Fibroblast of lung (primary cell): ENCODE measurements around the gene IFITM5. TPM values are rescaled to one million over a fixed set of nuclear protein-coding genes. Genes with fewer than 3 reads are reported as not detected.
"Not testable (repeated sequence)": the region's sequence is repeated elsewhere in the genome, so short reads cannot be mapped to it uniquely, and the experiment has no call there.

Experiments used
- DNase-seq, 2 donors: peaks; one replicate each; pipeline versions ENCODE4 v3.0.0 to v3.0.0-alpha.2; 2010; ENCODE audit warnings: low read depth in 2 of 2
- H2AFZ ChIP-seq: 2 replicates; pipeline ENCODE4 v1.5.1; 2012; ENCODE audit warnings: low read length, control low read depth, inconsistent platforms
- H3K27ac ChIP-seq: 2 replicates; pipeline ENCODE4 v1.5.1; 2011; ENCODE audit warnings: low read length, control low read depth; ENCODE audit not compliant: insufficient read depth
- H3K27me3 ChIP-seq: 2 replicates; pipeline ENCODE4 v1.5.1; 2011; ENCODE audit warnings: mild to moderate bottlenecking, low read length; ENCODE audit not compliant: control insufficient read depth, insufficient read depth
- H3K36me3 ChIP-seq: 2 replicates; pipeline ENCODE4 v1.5.1; 2011; ENCODE audit warnings: low read length; ENCODE audit not compliant: control insufficient read depth, insufficient read depth
- H3K4me1 ChIP-seq: 2 replicates; pipeline ENCODE4 v1.5.1; 2011; ENCODE audit warnings: low read length; ENCODE audit not compliant: control insufficient read depth, insufficient read depth; ENCODE audit errors: extremely low read depth
- H3K4me2 ChIP-seq: 2 replicates; pipeline ENCODE4 v1.5.1; 2011; ENCODE audit warnings: low read length, control low read depth; ENCODE audit not compliant: insufficient read depth; ENCODE audit errors: extremely low read depth
- H3K4me3 ChIP-seq, 4 experiments: fragments of 200-600 bp in 1 of 4; sonication (generic) in 1 of 4; replicated peaks in 1 of 4; 2 replicates each; pipeline ENCODE4 v1.5.1; 2011 to 2016; ENCODE audit warnings: low read length in 4 of 4, low read depth in 3 of 4, mild to moderate bottlenecking in 3 of 4, control low read depth in 2 of 4, inconsistent platforms in 1 of 4, mixed read lengths in 1 of 4; ENCODE audit not compliant: insufficient read depth in 1 of 4; ENCODE audit errors: control extremely low read depth in 1 of 4
- H3K79me2 ChIP-seq: 2 replicates; pipeline ENCODE4 v1.5.1; 2012; ENCODE audit warnings: mild to moderate bottlenecking, low read length, inconsistent platforms; ENCODE audit not compliant: control insufficient read depth, insufficient read depth
- H3K9ac ChIP-seq: 2 replicates; pipeline ENCODE4 v1.5.1; 2011; ENCODE audit warnings: mild to moderate bottlenecking, low read length, control low read depth; ENCODE audit not compliant: insufficient read depth
- H3K9me3 ChIP-seq: 2 replicates; pipeline ENCODE4 v1.5.1; 2012; ENCODE audit warnings: low read depth, low read length; ENCODE audit not compliant: control insufficient read depth, insufficient read depth
- H4K20me1 ChIP-seq: 2 replicates; pipeline ENCODE4 v1.5.1; 2011; ENCODE audit warnings: low read length; ENCODE audit not compliant: control insufficient read depth, insufficient read depth; ENCODE audit errors: extremely low read depth
- CTCF ChIP-seq, 2 donors: IDR thresholded peaks in 1 of 2; conservative IDR thresholded peaks in 1 of 2; 1 replicate in 1 of 2; 2 replicates in 1 of 2; pipeline ENCODE4 v1.5.1; 2011 to 2012; ENCODE audit warnings: low read length in 2 of 2, control low read depth in 1 of 2, inconsistent platforms in 1 of 2, low read depth in 1 of 2, mild to moderate bottlenecking in 1 of 2
- EZH2 ChIP-seq: IDR thresholded peaks from 2 replicates; pipeline ENCODE4 v1.5.1; 2012; ENCODE audit warnings: low read length, control low read depth, mild to moderate bottlenecking; ENCODE audit errors: missing control alignments
- polyA plus RNA-seq, 2 donors: library from polyadenylated mRNA; depleted of rRNA in 1 of 2; stranded (reverse) in 1 of 2; unstranded in 1 of 2; fragments of >200 nt; gene quantifications; 2 replicates each; pipeline ENCODE4 v1.2.1, GENCODE V29; 2011 to 2012; ENCODE audit warnings: missing spikeins in 1 of 2
- total RNA-seq: library from RNA; depleted of rRNA; stranded (reverse); fragments of >200 nt; gene quantifications from 2 replicates; pipeline ENCODE4 v1.2.1, GENCODE V29; 2014

IFITM5 gene
- total and polyA plus RNA-seq, 2 donors (not counting 1 experiment from before 2014, with no cell fraction given) = 0.50 TPM; not detected in 1

- Histone ChIP-seq H3K27ac (no peak overlapping the region), H3K4me2 (no peak overlapping the region), H4K20me1 (no peaks in the 10 kb centered on the region), H3K4me1 (peaks cover 14% of the 10 kb centered on the region), H3K9ac (no peak overlapping the region), H3K79me2 (no peaks in the 10 kb centered on the region), H3K9me3 (no peaks in the 10 kb centered on the region), H2AFZ (no peak overlapping the region), H3K4me3 (no peak overlapping the region), H3K36me3 (no peaks in the 10 kb centered on the region), H3K27me3 (no peaks in the 10 kb centered on the region)
- DNase-seq = no peak
- TF ChIP-seq CTCF (conservative IDR thresholded peaks at IDR 0.05 in 1 of 2, IDR thresholded peaks at IDR 0.05 in 1 of 2; ENCODE audit: low read depth in 1 of 2, low read length in 2 of 2) = no peak
- no peak for TF ChIP-seq EZH2
Measured at GRCh38 chr11:325796-326591, 26.7 kb upstream of the IFITM5 start.

- Histone ChIP-seq H3K27ac (peak overlapping the region; percentile 10), H3K4me2 (peak overlapping the region; percentile 15), H2AFZ (peak overlapping the region; percentile 73), H3K4me1 (peaks cover 14% of the 10 kb centered on the region)
- not testable (repeated sequence) for H3K4me3 ChIP-seq, H3K27me3 ChIP-seq, H3K36me3 ChIP-seq, DNase-seq, H3K9ac ChIP-seq, H3K9me3 ChIP-seq, H4K20me1 ChIP-seq, H3K79me2 ChIP-seq
Measured at GRCh38 chr11:324593-325517, 25.5 kb upstream of the IFITM5 start.

GRCh38 chr11:324156-324555 is 24.8 kb upstream of the IFITM5 start:
- TF ChIP-seq EZH2 (no peak), CTCF (conservative IDR thresholded peaks at IDR 0.05 in 1 of 2, IDR thresholded peaks at IDR 0.05 in 1 of 2; ENCODE audit: low read depth in 1 of 2, low read length in 2 of 2) (no peak)
- Histone ChIP-seq H3K4me3 (no peak overlapping the region), H3K9ac (no peak overlapping the region), H3K79me2 (peaks cover 12% of the 10 kb centered on the region), H2AFZ (peak overlapping the region; percentile 73), H3K4me1 (peaks cover 14% of the 10 kb centered on the region), H3K27me3 (no peaks in the 10 kb centered on the region), H4K20me1 (no peaks in the 10 kb centered on the region), H3K4me2 (peak overlapping the region; percentile 15), H3K36me3 (peaks cover 1% of the 10 kb centered on the region), H3K9me3 (no peaks in the 10 kb centered on the region), H3K27ac (peak overlapping the region; percentile 10)
- no peak for DNase-seq

GRCh38 chr11:319888-320273 is 20.6 kb upstream of the IFITM5 start:
- Histone ChIP-seq H3K9ac (peak overlapping the region; percentile 79), H3K4me3 (peak overlapping the region; percentile 48 to 88 (median 82)), H3K4me2 (peak overlapping the region; percentile 92), H3K79me2 (peaks cover 12% of the 10 kb centered on the region), H3K27ac (peak overlapping the region; percentile 94)
- DNase-seq, H3K36me3 ChIP-seq, H4K20me1 ChIP-seq, H3K9me3 ChIP-seq, H3K27me3 ChIP-seq, H3K4me1 ChIP-seq, H2AFZ ChIP-seq: not testable (repeated sequence)
